Erythroblast (primary cell): ENCODE results near the gene UHMK1.
"Not testable (repeated sequence)": the region's sequence is repeated elsewhere in the genome, so short reads cannot be mapped to it uniquely, and the experiment has no call there.

Experiments
- DNase-seq, 2 experiments: peaks; one replicate each; lab custom pipeline; 2025; lab: John Stamatoyannopoulos, UW
- GATA1 ChIP-seq: IDR thresholded peaks from 2 replicates; pipeline ENCODE4 v1.6.1; 2011; ENCODE audit warnings: low read depth, mild to moderate bottlenecking, control low read depth, low read length, moderate library complexity
- POLR2A ChIP-seq: IDR thresholded peaks from 2 replicates; pipeline ENCODE4 v1.6.1; 2011; ENCODE audit warnings: mild to moderate bottlenecking, low read length

Gene UHMK1, protein sequence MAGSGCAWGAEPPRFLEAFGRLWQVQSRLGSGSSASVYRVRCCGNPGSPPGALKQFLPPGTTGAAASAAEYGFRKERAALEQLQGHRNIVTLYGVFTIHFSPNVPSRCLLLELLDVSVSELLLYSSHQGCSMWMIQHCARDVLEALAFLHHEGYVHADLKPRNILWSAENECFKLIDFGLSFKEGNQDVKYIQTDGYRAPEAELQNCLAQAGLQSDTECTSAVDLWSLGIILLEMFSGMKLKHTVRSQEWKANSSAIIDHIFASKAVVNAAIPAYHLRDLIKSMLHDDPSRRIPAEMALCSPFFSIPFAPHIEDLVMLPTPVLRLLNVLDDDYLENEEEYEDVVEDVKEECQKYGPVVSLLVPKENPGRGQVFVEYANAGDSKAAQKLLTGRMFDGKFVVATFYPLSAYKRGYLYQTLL

GRCh38 chr1:162497723-162498495 lies at the start of gene UHMK1:
TSS of gene UHMK1 (plus strand) at chr1:162497818. CDS start at chr1:162498001, 183 bp downstream.
- peak; percentile 95 for DNase-seq
- TF ChIP-seq POLR2A (peak; percentile 74), GATA1 (no peak)

DNA sequence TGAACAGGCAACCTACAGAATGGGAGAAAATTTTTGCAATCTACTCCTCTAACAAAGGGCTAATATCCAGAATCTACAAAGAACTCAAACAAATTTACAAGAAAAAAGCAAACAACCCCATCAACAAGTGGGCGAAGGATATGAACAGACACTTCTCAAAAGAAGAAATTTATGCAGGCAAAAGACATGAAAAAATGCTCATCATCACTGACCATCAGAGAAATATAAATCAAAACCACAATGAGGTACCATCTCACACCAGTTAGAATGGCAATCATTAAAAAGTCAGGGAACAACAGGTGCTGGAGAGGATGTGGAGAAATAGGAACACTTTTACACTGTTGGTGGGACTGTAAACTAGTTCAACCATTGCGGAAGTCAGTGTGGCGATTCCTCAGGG lies 43.3 kb upstream of the UHMK1 start:
- not testable (repeated sequence) for DNase-seq

- TF ChIP-seq GATA1 (no peak), POLR2A (no peak)
- DNase-seq, result no peak
Observed at GRCh38 chr1:162456323-162456722, 41.3 kb upstream of the UHMK1 start.

DNA sequence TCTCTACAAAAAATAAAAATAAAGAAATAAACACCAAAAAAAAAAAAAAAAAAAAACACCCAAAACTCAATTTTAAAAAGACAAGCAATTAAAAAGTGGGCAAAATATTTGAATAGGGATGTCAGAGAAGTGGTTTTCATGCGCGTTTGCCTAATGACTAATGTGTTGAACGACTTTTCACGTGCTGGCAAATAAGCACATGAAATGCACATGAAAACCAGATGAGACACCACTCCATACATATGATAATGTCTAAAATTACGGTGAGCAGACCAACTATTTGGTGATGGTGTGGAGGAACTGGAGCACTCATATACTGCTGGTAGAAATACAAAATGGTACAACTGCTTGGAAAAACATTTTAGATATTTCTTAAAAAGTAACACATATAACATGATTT lies 39.4 kb upstream of the UHMK1 start:
- DNase-seq, result no peak
- TF ChIP-seq POLR2A, result no peak
- TF ChIP-seq GATA1, result no peak

GRCh38 chr1:162462425-162462824 lies 35.2 kb upstream of the UHMK1 start:
- not testable (repeated sequence) for DNase-seq

DNA sequence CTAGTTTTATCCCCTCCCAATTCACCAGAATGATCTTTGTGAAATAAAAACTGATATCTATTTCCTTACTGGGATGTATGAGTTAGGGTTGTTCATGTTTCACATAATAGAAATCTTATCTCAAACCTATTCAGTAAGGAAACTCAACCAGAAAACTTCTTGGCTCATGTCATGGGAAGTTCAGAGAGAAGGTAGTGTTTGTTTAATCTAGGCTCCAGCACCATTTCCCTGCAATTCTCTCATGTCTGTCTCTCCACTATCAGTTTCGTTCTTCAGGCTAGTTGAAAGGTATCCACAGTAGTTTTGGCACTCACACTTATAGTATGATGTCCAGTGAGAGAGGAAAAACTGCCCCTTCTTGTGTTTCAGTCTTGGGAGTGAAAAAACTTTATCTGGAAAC lies 34.6 kb upstream of the UHMK1 start:
- no peak for DNase-seq

GRCh38 chr1:162466797-162467196 lies 30.8 kb upstream of the UHMK1 start:
- DNase-seq, result no peak
- TF ChIP-seq GATA1 (no peak), POLR2A (no peak)

More for the DNA sequence above, 34.6 kb upstream of the UHMK1 start:
- no peak for TF ChIP-seq GATA1
- TF ChIP-seq POLR2A, result no peak

- no peak for DNase-seq
- TF ChIP-seq POLR2A (no peak), GATA1 (no peak)
Observed at GRCh38 chr1:162470216-162470615, 27.4 kb upstream of the UHMK1 start.

DNA sequence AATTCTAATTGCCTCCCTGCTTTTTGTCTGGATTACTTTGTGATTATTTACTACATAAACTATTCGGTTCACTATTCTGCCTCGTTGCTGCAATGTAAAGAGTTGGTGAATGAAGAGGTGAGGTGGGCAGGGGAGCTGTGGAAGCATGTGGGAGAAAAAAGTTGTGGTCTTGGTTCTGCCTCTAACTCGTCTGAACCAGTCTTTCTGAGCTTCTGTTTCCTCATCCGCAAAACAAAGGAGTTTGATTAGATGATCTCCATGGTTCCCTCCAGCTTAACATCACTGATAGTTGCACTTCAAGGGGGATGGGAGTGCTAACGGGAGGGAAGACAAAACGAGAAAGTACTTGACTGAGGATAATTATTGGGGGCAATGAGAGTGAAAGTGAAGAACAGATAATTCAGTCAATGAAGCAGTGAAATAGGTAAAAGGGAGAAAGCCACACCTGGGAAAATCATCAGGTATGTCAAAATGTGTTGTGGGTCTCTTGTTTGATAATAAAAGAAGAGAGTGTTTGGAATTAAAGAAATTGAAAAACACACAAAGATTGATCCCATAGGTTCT lies 26.2 kb upstream of the UHMK1 start:
- DNase-seq, result no peak
- TF ChIP-seq POLR2A (no peak), GATA1 (no peak)

DNA sequence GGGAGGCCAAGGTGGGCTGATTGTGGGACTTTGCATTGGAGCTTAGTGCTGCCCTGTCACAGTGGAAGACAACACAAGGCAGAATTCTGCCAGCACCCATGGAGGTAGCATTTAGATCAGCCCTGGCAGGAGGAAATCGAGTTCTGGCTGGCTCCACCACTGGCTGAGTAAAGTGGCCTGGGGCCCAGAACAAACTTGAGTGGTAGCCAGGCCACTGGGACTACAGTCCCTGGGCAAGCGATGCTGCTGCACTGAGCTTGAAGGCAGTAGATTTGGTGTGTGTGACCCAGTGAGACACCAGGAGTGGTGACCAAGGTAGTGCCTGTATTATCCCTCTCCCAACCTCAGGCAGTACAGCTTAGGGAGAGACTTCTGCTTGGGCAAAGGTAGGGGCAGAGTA lies 22.5 kb upstream of the UHMK1 start:
- DNase-seq, result no peak
- no peak for TF ChIP-seq GATA1
- no peak for TF ChIP-seq POLR2A

- DNase-seq, result peak; percentile 8 to 11
- no peak for TF ChIP-seq GATA1
- no peak for TF ChIP-seq POLR2A
Observed at GRCh38 chr1:162475539-162476185, 22.0 kb upstream of the UHMK1 start.

- no peak for TF ChIP-seq GATA1
- no peak for TF ChIP-seq POLR2A
- DNase-seq, result no peak
Observed at GRCh38 chr1:162476620-162477019, 21.0 kb upstream of the UHMK1 start.

DNA sequence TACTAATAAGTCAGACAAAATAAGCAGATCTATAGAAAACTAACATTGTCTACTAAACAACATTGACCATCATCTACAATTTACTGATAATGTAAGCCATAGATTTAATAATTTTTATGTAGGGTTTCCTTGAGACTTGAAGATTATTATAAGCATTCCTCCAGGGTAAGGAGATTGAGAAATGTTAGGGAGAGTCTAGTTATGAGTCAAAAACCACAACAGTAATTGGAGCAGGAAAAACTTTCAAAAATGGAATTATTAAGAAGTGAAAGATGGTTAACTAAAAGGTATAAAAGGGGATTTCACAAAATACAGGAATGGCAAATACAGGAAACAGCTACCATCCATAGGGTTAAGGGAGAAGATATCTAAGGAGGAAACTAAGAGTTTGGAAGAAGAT lies 12.4 kb upstream of the UHMK1 start:
- DNase-seq, result no peak
- TF ChIP-seq GATA1, result no peak

DNA sequence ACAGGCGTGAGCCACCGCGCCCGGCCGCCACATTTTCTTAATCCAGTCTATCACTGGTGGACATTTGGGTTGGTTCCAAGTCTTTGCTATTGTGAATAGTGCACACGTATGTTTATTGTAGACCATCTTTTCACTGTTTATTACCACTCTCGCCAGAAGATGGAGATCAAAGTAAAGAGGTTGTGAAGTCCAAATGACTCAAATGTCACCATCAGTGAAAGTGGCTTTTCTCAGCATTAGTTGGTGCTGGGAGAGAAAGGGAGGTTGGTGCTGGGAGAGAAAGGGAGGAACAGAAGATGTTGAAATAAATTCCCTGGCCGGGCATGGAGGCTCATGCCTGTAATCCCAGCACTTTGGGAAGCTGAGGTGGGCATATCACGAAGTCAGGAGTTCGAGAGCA lies 10.4 kb upstream of the UHMK1 start:
- TF ChIP-seq POLR2A (no peak), GATA1 (no peak)
- DNase-seq, result no peak
